Ureter (tissue), 1 donor: Measurements from ENCODE around the gene F13A1. TPM values are rescaled to one million over a fixed set of nuclear protein-coding genes. Genes with fewer than 3 reads are reported as not detected.

Experiments
- DNase-seq: peaks from one replicate; pipeline ENCODE4 v3.0.0-alpha.2; 2020; ENCODE audit warnings: low spot score
- total RNA-seq: library from RNA; stranded (reverse); gene quantifications from one replicate; pipeline ENCODE4 v1.2.4, GENCODE V29; 2023
- donor health status: DM: yes; HTN: yes; CAD: no.

The F13A1 gene
- 61.0 TPM for total RNA-seq

DNA sequence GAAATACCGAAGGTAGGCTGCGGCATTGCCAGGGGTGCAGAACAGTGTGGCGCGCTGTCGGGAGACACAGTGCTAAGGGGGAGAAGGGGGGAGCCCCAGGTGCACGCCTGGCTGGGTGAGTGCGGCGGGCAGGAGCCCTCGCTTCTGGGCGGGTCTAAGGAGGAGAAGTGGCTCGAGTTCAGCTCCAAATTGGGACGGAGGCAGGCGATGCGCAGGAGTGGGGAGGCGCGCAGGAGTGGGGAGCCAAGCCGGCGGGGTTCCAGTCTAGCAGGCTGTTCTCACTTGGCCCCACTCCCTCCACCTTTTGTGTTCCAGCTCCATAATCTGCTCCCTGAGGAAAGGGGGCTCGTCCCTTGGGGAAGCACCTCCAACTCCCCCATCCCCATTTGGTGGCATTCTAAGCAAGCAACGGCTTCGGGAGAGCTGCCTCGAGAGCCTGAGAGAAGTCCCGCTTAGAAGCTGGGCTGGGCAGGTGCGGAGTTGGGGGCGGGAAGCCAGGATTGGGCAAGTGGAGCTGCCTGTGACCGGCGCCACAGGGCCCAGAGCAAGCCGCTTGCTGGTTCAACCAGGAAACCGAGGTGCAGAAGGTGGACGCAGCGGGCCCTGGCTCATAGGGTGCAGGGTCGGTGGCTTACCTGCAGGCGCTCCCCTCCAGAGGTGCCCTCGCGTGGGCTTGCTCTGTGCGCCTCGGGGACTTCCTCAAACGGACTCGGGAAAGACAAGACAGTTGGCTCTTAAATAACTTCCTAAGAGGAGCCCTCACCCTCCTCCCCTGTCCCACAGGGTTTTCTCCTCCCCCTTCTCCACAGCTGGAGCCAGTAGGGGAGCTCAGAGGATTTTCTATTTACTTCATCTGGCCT is at the start of gene F13A1:
TSS of gene F13A1 (minus strand) at position 711 of the 860 bp plus-strand sequence. CDS start 1,998 bp downstream, outside the sequence.
- DNase-seq: no peak

DNA sequence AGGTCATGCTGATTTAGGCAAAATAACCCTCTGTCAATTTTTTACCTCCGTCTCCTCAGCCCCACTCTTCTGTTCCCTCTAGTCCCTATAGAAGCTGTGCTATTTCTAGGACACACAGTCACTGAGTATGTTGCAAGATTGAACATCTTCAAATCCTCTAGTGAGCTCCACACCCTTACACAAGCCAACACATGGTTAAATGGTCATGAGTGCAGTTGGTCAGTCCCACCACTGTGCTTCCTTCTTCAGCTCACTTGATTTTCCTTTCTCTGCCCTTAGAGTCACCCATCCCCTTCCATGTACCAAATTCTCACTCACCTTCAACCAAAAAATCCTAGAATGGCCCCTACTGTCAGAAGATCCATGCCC is 48.2 kb upstream of the F13A1 start:
- no peak for DNase-seq

DNA sequence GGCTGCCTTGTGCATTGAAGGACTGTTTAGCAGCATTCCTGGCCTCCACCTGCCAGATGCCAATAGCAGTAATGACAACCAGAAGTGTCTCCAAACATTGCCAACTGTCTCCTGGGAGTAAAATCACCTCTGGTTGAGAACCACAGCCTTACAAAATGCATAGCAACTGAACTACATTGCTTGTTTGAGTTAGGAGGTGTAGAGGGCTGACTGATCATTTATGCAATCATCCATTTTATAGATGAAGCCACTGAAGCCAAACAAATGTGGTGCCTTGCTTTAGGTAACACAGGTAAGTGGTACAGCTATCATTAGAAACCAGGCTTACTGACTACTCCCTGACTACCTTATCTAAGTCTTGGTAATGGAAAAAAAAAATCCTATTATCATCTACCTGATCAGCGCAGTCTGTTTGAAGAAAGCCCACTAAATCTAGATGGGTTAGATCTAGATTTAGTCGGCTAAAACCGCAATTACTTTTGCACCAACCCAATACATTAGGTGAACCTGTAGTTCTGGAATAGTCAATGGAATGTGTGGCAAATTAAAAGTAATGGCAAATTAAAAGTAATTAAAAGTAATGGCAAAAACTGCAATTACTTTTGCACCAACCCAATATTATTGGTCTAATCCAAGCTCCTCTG is 47.7 kb upstream of the F13A1 start:
- DNase-seq: no peak

DNA sequence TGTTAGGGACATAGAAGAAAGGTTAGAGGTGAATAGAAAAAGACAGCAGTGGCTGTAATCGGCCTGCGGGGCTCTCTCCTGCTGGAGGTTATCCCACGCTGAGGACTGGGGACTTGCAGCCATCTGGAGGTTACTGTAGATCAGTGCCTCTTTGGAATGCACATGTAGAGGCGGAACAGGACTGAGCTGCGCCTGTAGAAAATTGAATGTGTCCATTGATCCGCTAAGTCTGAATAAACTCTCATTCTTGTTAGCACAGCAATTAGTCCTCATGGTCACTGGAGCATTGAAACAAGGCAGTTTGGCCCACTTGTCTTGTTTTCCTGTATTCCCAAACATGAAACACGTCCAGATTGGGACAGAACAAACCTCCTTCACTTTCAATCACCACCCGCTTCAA is 46.3 kb upstream of the F13A1 start:
- DNase-seq: no peak

DNA sequence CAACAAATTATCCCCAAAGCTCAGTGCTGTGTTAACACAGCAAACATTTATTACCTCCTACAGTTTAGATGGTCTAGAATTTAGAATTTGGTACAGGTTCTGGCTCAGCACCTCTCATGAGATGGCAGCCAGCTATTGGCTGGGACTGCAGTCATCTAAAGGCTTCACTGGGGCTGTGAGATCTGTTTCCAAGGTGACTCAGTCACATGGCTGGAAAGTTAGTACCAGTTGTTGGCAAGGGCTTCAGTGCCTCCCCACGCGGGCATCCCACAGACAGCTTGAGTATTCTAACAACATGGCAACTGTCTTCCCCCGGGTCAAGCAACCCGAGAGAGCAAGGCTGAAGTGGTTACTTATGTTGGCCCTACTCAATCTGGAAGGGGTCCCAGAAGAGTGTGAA is 44.8 kb upstream of the F13A1 start:
- no peak for DNase-seq

DNA sequence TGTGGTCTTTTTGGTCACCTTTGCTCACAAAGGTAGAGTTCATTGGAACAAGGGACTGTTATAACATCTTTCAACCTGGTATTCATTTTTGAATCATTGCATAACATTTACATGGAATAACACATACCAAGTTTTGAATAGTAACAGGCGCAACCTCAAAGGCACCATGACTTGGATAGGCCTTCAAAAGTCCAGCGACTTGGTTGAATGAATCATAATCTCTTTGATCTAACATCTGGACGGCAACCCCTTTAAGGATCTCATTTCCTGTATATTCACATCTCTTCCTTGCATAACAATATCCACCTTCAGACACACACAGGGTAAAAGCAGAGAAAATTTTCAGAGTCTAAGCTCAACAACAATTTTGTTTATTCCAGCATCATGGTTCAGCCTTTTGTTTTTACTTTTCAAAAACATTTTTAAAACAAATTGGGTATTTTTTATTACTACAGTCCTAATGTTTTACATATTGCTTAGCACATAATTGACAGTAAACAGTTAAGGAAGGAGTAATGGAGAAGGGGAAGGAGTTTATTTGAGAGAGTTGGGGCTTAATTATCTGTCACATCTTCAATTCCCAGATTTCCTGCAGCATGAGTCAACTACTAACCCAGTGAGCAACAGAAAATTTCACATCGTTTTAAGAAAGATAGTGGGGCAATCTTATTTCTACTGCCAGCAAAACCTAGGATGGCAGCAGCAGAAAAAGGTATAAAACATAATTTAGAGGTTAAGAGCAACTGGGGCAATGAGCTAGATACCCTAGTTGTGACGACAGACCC is 41.8 kb upstream of the F13A1 start:
- no peak for DNase-seq

DNA sequence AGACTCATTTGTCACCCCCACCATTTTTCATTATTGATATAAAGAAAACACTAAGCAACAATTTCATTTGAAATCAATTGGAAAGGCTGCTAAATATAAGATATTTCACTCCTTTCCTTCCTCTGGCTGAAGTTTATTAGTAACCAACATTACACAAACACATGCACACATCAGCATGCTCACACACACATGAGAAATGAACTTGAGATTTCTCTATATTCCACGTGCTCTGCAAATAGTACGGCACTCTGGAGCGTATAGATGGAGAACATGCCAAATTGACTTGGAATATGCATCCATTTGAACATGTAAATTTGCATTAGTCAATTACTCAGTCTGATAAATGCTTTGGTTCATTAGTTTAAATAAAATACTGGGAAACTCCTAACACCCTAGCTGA is 37.1 kb upstream of the F13A1 start:
- DNase-seq: no peak

DNA sequence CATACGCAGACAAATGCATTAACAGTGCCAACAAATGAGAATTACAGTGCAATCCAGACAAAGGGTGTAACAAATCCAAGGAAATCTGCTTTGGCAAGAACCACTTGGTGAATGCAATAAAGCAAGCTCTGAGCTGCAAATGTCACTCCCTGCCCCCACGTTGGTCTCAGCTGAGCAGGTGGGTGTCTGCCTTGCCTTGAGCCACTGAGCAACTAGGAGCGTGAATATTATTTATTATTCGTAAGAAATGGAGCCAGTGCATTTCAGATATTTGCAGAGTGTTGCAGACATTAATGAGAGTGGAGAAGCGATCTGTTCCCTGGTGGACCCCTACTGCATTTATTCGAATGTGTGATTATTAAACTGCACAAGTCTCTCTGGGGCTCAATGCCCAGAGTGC is 36.6 kb upstream of the F13A1 start:
- no peak for DNase-seq

DNA sequence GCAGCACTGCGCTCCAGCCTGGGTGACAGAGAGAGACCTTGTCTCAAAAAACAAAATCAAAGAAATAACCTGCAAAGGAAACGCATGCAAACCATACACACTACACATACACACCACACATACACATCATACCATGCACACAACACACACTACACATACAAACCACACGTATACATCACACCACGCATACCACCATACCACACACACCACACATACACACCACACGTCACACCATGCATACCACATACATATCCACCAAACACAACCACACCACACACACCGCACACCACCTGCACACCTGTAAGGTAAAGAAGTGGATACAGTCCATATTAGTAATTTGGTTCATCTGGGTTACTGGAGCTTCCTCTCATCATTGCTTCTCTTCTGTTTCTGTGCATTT is 32.3 kb upstream of the F13A1 start:
- no peak for DNase-seq

DNA sequence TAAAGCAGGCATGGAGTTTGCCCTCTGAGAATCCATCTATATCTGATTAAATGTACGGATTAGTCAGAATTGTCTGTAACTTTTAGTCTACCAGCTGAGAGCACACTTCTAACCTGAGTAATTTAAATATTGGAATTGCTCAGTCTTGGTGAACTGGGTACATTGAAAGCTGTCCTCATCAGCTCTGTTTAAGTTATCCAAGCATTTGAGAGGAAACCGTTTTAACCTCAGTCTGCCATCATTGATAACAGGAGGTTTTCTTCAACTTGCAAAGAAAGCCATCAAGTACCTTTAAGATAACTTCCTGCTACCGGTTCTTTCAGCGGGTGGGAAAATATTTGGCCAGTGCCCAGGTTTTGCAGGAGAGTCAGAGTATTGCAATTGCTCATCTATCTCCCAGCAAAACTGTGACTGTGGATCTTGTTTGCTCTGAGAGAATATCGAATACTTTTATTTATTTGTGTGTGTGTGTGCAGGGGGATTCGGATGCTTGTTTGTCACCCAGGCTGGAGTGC is 31.1 kb upstream of the F13A1 start:
- DNase-seq: no peak

DNA sequence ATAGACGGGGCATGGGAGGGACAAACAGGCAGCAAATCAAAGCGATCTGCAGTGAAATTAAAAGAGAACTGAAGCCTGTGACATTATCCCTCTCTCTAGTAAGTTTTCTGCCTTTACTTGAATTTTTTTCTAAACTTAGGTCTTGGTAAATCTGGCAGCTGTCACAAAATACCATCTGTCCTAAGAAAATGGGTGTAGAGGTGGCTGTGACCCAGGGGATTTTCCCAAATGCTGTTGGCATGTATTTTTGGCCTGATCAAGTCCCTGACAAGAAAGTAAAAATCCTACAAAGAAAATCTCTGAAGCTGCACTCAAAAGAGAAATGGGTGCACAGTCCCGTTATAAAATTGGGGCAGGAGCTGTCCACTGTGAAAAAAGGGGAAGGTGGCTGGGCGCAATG is 30.2 kb upstream of the F13A1 start:
- no peak for DNase-seq

DNA sequence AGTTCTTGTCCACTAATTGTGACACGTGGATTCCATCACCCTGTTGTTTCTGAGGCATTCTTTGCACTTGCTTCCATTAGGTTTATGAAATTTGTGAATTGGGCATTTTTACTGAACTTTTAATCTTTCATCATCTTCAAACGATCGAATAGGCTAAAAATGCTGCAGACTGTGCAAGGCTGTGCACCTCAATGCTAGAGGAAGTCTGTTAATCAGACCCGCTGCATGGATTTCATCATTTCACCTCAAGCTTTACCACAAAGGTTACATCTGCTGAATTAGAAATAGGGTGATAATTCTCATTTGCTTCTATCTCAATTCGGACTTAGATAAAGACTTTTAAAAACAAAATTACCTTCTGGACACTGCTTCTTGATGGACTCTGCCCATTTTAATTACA is 27.8 kb upstream of the F13A1 start:
- no peak for DNase-seq

DNA sequence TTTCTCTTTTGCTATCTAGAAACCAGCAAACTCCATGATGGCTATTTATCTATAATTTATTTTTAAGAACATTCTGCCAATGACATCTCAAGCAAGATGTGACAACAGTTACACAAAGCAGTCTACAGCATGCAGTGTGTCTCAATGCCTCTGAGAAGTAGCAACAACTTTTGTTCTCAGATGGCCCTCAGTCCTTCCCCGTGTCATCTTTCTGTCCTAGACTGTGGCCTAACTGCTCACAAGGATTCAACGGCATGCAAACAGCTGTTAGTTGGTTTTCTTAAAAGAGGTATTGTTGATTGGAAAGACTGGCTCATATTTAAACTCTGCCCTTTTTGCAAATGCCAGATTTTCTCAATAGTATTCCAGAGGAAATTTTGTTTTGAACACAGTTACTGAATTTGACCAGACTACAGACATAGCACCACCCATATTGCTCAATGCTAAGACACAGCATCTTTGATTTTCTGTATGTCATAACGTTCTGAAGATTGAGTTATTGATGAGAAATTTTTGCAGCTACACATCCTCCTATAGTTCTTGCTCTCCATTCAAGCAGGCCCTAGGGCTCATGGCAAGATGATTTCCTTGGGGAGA is 26.1 kb upstream of the F13A1 start:
- no peak for DNase-seq

DNA sequence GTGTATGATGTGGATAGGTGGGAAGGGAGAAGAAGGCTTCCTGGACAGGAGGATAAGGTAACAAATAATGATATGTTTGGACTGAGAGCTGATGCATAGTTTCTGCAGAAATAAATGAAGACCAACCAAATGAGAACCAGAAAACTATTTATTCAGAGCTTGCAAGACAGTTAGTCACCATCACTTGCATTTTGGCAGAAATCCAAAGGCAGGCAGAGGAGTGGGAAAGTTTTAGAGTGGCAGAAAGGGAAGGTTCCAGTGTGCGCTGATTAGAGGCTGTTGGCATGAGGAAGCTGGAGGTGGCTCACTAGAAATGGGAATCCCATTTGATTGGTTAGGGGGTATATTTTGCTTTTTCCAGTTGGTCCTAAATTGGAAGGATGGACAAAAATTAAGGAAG is 13.0 kb upstream of the F13A1 start:
- no peak for DNase-seq

DNA sequence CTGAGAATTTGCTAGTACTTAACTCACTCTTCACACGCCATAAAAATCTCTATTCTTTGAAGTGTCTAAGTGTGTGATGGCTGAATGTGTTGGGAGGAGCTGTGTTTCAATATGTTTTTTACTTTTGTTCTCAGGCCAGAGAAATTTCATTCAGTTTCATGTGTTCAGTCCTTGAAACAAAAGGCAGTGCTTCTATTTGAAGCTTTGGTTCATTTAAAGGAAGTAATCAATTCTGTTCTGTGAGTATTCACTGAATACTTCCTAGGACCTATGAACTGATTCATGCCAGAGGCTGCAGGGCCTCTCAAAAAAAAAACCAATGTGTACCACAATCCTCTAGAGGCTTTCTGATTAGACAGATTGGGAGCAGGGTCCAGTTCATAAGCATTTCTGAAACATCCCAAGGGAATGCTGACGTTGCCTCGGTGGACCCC is 12.4 kb upstream of the F13A1 start:
- no peak for DNase-seq

DNA sequence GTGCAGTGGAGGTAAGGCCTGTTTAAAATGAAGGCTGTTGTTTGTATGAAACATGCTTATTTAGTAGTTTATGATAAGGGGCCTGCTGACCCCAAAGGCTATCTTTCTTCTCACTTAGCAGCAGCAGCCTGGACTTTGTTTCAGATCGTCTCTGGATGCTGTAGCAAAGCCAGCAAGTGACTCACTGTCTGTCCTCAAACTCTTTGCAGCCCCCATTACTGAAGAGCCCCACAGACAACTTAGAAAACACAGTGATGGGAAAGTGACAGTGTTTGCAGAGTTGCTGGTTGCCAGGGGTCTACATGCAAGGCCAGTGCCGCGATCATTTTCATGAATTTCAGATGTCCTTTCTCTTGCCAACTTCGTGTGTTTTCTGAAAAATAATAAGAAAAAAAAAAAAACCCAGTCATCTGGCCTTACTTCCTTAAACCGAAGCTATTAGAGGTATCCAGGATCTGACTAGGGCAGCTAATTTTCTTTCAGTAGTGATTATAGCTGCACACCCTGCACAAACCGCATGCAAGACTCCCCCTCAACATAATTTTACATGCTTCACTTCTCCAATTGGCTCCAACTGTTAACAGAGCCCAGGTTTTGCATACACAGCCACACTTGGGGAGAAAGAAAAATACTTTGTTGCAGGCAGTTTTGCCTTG is 11.6 kb upstream of the F13A1 start:
- no peak for DNase-seq

DNA sequence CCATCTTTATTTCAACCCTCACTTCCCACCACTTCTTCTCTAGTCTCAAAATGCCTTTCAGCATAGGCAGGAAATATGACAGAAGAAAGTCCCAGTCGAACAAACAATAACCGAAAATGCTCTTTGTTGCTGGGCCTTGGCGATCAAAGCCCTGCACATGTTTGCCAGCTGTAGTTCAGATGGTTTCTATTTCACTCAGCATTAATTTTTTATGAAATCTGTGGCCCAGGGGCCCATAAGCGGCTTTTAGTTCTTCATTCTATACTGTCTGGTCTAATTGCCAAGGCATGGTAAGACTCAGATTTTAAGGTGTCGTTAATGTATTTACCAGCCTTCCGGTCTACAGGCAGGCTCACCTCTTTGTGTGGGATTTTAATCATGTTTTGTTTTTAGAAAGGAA is 10.9 kb upstream of the F13A1 start:
- DNase-seq: no peak

DNA sequence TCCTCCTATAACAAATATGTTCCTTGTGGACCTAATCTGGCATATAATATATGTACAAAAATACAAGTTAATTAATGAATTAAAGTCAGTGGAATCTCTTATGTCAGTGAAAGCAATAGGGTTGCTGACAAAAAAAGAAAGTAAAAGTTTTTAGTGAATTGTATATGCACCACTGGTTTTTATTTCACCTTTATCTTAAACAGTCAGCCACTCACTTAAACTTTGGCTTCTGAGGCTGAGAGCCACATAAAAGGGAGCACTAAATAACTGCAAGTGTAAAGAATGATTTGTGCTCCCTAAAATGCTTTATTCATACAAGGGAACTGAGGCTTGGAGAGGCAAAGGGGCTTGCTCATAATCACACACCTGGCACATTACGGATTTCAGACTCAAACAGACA is 9.9 kb upstream of the F13A1 start:
- no peak for DNase-seq

DNA sequence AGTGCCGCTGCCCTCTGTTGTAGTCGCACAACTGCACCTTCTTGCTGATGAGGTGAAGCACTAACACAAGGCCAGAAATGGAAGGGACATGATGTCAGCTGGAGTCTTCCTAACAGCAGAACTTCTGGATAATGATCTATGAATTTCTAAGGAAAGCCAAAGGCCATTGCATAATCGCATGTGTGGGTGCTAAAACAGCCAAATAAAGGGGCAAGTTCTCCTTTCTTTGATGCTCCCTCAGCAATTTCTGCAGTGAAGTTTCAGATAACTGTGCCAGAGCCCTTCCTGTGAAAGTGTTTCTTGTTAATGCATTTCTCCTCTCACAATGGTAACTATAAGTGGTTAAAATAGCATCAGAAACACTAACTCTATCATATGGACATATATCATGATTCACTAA is 8.0 kb upstream of the F13A1 start:
- DNase-seq: no peak

DNA sequence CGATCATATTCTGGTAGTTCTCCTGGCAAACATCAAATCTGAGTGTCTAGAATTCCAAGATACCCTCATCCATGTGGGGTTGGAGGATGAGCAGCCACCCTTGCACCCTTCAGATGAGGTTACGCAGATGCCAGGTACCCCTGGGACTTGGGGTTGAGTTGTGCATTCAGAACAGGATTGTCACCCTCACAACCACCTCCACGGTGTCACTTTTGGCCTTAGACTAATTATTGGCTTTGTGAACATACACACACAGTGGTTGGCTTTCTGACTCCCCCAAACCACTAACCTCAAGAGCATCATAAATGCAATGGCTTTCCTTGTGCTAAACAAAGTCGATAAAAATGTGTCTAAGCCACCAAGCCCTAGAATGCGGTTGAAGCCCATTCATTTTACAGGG is 2.9 kb upstream of the F13A1 start:
- DNase-seq: no peak

DNA sequence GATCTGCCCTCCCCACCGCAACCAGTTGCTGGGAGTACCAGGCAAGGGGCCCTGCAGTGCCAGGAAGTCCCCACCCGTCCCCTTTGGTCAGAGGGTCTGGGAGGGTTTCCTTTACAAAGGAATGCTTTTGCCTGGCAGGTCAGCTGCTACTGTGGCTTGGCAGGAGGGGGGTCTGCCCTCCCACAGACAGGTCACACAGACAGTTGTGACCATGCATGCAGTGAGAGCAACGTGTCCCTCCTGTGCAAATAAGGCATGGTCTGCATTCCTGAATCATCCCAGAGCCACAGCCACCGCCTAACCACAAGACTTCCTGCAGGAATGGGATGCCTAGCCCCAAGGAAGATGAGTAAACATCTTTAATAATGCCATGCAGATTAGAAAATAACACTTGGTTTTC is 439 bp upstream of the F13A1 start:
- DNase-seq: no peak
